ENCODE measurements around the gene SYNE4.
A peak's percentile ranks its signal among the peaks of the same experiment; 100 is the strongest.
"Not testable (repeated sequence)": the region's sequence is repeated elsewhere in the genome, so short reads cannot be mapped to it uniquely, and the experiment has no call there.

Gene SYNE4

GRCh38 chr19:36008336-36008978 lies at the start of gene SYNE4:
TSS of gene SYNE4 (minus strand) at chr19:36008813. CDS start at chr19:36008681, 132 bp downstream.
- ATAC-seq (replicated peaks; ENCODE audit: extremely low read depth, poor library complexity, severe bottlenecking) (no peak), DNase-seq (ENCODE audit: low spot score in 2 of 2) (no peak)
- H3K9me3 Mint-ChIP-seq = no peaks in the 10 kb centered on the region
- H3K4me3 Mint-ChIP-seq = peak within 1 kb of the TSS; percentile 51
- H3K4me1 Mint-ChIP-seq = peaks cover 25% of the 10 kb centered on the region
- H3K27ac Mint-ChIP-seq (ENCODE audit: low read depth) = no peak within 1 kb of the TSS
- no peaks in the 10 kb centered on the region for H3K36me3 Mint-ChIP-seq (ENCODE audit: insufficient read depth)
- no peaks in the 10 kb centered on the region for H3K27me3 Mint-ChIP-seq

DNA sequence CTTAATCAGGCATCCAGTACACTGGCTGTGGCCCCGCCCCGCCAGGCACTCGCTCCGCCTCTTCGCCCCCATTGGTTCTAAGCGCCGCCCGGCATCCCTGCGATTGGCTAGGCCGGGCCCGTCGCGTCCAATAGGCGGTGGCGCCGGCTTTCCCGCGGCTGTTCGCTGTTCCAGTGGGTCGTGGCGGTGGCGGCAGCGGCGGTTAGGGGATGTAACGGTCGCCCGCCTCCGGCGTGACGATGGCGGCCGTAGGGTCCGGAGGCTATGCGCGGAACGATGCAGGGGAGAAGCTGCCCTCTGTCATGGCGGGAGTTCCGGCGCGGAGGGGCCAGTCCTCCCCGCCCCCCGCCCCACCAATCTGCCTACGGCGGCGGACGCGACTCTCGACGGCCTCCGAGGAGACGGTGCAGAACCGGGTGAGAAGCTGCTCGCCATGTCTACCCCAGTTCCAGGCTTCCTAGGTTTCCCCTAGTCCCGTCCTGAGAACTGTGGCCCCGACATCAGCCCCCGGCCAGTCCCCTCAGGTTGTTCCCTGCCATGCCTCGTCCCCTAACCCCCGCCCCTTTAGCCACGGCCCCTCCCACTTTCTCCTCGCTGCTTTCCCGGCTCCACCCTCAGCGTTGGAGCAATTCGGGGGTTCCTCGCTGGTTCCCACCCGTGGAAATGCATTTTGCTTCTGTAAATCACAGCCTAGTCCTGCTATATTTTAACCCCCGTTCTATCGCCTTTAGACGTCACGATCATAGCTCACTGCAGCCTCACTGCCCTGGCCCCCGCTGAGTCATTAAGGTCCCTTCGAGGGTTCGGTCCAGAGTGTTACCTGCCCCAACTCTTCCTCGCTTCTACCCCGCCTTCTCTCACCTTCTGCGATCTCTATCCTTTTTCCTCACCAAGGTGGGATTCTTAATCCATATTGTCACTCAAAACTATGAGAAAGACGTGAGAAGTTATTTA lies 46.4 kb upstream of the SYNE4 start, which contains the start of gene WDR62:
TSS of gene WDR62 (plus strand) at position 165 of the 954 bp plus-strand sequence. CDS start at position 240, 75 bp downstream.
- DNase-seq (ENCODE audit: low spot score in 2 of 2) = peak in 1 of 2 donors; percentile 17
- Mint-ChIP-seq H3K4me3 (peak within 1 kb of the TSS; percentile 91), H3K4me1 (peaks cover 33% of the 10 kb centered on the region), H3K27ac (ENCODE audit: low read depth) (peak within 1 kb of the TSS; percentile 72), H3K27me3 (no peaks in the 10 kb centered on the region), H3K36me3 (ENCODE audit: insufficient read depth) (peaks cover 10% of the 10 kb centered on the region), H3K9me3 (no peaks in the 10 kb centered on the region)
- peak; percentile 71 for ATAC-seq (replicated peaks; ENCODE audit: extremely low read depth, poor library complexity, severe bottlenecking)

DNA sequence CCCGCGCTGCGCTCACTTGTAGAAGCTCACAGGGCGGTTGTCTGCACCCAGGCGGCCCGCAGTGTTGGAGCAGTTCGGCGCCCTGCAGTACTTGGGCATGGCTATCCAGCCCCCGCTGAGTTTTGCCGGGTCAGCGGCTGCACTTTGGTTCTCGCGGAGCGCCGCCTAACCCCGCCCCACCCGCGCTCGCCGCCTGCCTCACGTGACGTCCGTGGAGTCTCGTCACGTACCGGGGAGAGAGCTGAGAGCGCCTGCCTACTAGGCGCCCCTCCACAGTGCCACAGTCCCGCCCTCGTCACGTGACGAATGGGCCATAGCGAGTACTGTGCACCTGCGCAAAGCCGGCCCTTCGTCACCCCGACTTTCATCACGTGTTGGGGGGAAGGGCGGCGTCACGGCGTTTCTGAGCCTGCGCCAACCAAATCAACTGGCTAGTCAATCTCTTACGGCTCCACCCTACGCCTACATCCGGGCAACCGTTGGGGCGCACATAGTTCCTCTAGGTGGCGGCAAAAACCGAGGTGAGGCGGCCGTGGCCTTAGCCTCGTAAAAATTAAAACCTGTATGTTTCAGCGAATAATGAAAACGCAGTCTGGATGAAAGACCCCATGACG lies 45.6 kb upstream of the SYNE4 start, which contains the start of gene THAP8:
TSS of gene THAP8 (minus strand) at position 167 of the 614 bp plus-strand sequence. CDS start at position 99, 68 bp downstream.
- no peaks in the 10 kb centered on the region for H3K9me3 Mint-ChIP-seq
- ATAC-seq (replicated peaks; ENCODE audit: extremely low read depth, poor library complexity, severe bottlenecking) (peak; percentile 88), DNase-seq (ENCODE audit: low spot score in 2 of 2) (peak; percentile 99 to 100)
- H3K4me3 Mint-ChIP-seq = peak within 1 kb of the TSS; percentile 91
- peak within 1 kb of the TSS; percentile 72 for H3K27ac Mint-ChIP-seq (ENCODE audit: low read depth)
- peaks cover 10% of the 10 kb centered on the region for H3K36me3 Mint-ChIP-seq (ENCODE audit: insufficient read depth)
- peaks cover 33% of the 10 kb centered on the region for H3K4me1 Mint-ChIP-seq
- no peaks in the 10 kb centered on the region for H3K27me3 Mint-ChIP-seq

GRCh38 chr19:36051637-36052036 lies 43.0 kb upstream of the SYNE4 start:
- DNase-seq (ENCODE audit: low spot score in 2 of 2) (no peak), ATAC-seq (replicated peaks; ENCODE audit: extremely low read depth, poor library complexity, severe bottlenecking) (no peak)
- Mint-ChIP-seq H3K4me1 (peaks cover 33% of the 10 kb centered on the region), H3K27ac (ENCODE audit: low read depth) (no peak overlapping the region), H3K9me3 (no peaks in the 10 kb centered on the region), H3K4me3 (no peak overlapping the region), H3K36me3 (ENCODE audit: insufficient read depth) (peaks cover 10% of the 10 kb centered on the region), H3K27me3 (no peaks in the 10 kb centered on the region)

DNA sequence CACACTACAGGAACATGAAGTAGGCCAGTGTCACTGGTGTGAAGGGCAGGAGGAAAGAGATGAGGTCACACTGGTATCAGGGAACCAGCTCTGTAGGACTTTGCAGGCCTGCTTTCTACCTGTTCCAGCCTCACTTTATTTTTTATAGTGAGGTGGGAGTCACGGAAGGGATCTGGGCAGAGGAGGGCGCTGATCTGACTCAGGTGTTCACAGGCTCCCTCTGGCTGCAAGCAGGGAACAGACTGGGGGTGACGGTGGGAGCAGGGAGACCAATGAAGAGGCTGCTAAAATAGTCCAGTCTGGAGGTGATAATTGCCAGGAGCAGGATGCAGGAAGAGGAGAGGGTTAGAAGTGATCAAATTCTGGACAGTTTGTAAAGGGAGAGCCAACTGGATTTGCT lies 42.6 kb upstream of the SYNE4 start:
- Mint-ChIP-seq H3K27me3 (no peaks in the 10 kb centered on the region), H3K36me3 (ENCODE audit: insufficient read depth) (peaks cover 10% of the 10 kb centered on the region), H3K9me3 (no peaks in the 10 kb centered on the region), H3K4me3 (no peak overlapping the region), H3K27ac (ENCODE audit: low read depth) (no peak overlapping the region), H3K4me1 (peaks cover 31% of the 10 kb centered on the region)
- DNase-seq (ENCODE audit: low spot score in 2 of 2) (no peak), ATAC-seq (replicated peaks; ENCODE audit: extremely low read depth, poor library complexity, severe bottlenecking) (no peak)

DNA sequence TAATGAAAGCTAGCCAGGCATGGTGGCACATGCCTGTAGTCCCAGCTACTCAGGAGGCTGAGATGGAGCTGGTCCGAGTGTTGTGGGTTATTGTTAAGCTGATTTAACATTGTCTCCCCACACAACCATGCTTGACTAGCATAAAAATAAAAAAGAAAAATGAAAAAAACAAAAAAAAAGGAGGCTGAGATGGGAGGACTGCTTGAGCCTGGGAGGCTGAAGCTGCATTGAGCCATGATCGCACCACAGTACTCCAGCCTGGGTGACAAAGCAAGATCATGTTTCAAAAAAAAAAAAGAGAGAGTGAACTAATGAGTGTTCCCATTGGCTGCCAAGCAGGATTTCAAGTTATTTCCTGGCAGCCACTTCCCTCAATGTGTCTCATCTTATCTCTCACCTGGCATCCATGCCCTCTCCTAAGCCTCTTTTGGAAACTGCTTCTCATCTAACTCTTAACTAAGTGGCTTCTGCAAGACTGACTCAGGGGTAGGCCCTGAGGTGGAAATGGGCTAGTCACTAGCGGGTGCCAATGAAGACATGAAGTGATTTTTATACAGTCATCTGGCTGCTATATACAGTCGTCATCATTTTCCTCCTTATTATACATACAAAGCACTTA lies 40.6 kb upstream of the SYNE4 start:
- H3K9me3 Mint-ChIP-seq = no peaks in the 10 kb centered on the region
- H3K4me1 Mint-ChIP-seq = peaks cover 20% of the 10 kb centered on the region
- H3K27me3 Mint-ChIP-seq = no peaks in the 10 kb centered on the region
- no peak for ATAC-seq (replicated peaks; ENCODE audit: extremely low read depth, poor library complexity, severe bottlenecking)
- no peak overlapping the region for H3K27ac Mint-ChIP-seq (ENCODE audit: low read depth)
- DNase-seq (ENCODE audit: low spot score in 2 of 2) = no peak
- peaks cover 5% of the 10 kb centered on the region for H3K36me3 Mint-ChIP-seq (ENCODE audit: insufficient read depth)
- H3K4me3 Mint-ChIP-seq = no peak overlapping the region

DNA sequence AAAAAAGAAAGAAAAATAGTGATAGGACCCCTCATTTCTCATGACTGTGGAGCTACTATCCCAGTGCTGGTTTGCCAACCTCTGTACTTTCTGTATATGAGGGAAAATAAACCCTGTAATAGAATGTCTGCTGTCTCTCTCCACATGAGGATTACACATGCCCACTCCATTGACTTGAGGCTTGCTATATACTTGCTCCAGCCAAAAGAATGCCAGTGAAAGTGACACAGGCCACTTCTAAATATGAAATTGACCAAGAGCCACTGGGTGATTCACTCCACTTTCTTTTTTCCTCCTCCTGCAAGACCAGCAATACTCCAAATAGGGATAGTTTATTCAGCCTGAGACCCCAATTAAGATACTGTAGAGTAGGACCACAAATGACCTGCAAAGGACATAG lies 39.2 kb upstream of the SYNE4 start:
- DNase-seq (ENCODE audit: low spot score in 2 of 2) (no peak), ATAC-seq (replicated peaks; ENCODE audit: extremely low read depth, poor library complexity, severe bottlenecking) (no peak)
- no peaks in the 10 kb centered on the region for H3K27me3 Mint-ChIP-seq
- H3K36me3 Mint-ChIP-seq (ENCODE audit: insufficient read depth) = peaks cover 1% of the 10 kb centered on the region
- H3K4me3 Mint-ChIP-seq = no peak overlapping the region
- H3K4me1 Mint-ChIP-seq = peaks cover 12% of the 10 kb centered on the region
- no peaks in the 10 kb centered on the region for H3K9me3 Mint-ChIP-seq
- no peak overlapping the region for H3K27ac Mint-ChIP-seq (ENCODE audit: low read depth)

- Mint-ChIP-seq H3K27me3 (no peaks in the 10 kb centered on the region), H3K9me3 (no peaks in the 10 kb centered on the region), H3K4me1 (peaks cover 11% of the 10 kb centered on the region), H3K36me3 (ENCODE audit: insufficient read depth) (no peaks in the 10 kb centered on the region), H3K27ac (ENCODE audit: low read depth) (no peak overlapping the region), H3K4me3 (no peak overlapping the region)
- DNase-seq (ENCODE audit: low spot score in 2 of 2) (no peak), ATAC-seq (replicated peaks; ENCODE audit: extremely low read depth, poor library complexity, severe bottlenecking) (no peak)
Observed at GRCh38 chr19:36046443-36047050, 37.9 kb upstream of the SYNE4 start.

- Mint-ChIP-seq H3K27ac (ENCODE audit: low read depth) (no peak overlapping the region), H3K4me3 (no peak overlapping the region), H3K4me1 (no peaks in the 10 kb centered on the region), H3K27me3 (no peaks in the 10 kb centered on the region), H3K36me3 (ENCODE audit: insufficient read depth) (peaks cover 3% of the 10 kb centered on the region), H3K9me3 (no peaks in the 10 kb centered on the region)
- DNase-seq (ENCODE audit: low spot score in 2 of 2) = no peak
- no peak for ATAC-seq (replicated peaks; ENCODE audit: extremely low read depth, poor library complexity, severe bottlenecking)
Observed at GRCh38 chr19:36043952-36044351, 35.3 kb upstream of the SYNE4 start.

DNA sequence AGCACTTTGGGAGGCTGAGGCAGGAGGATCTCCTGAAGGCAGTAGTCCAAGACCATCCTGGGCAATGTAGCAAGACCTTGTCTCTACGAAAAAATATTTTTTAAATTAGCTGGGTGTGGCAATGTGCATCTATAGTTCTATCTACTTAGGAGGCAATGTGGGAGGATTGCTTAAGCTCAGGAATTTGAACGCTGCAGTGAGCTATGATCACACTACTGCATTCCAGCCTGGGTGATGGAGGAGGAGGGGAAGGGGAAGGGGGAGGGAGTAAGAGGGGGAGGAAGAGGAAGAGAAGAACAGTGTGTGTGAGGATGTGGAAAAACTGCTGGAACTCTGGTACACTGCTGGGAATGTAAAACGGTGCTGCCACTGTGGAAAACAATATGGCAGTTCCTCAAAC lies 33.2 kb upstream of the SYNE4 start:
- no peak for DNase-seq (ENCODE audit: low spot score in 2 of 2)

DNA sequence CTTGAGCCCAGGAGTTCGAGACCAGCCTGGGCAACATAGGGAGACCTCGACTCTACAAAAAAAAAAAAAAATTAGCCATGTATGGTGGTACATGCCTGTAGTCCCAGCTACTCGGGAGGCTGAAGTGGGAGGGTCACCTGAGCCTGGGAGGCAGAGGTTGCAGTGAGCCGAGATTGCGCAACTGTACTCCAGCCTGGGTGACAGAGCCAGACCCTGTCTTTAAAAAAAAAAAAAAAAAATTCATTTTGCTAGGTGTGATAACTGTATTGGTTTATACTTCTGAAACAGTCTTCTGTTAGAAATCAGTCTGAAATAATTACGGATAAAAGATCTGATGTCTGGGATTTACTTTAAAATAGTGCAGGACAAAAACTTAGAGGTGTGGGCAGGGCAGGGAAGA lies 32.5 kb upstream of the SYNE4 start:
- H3K4me3 Mint-ChIP-seq; ATAC-seq (replicated peaks; ENCODE audit: extremely low read depth, poor library complexity, severe bottlenecking); H3K27me3 Mint-ChIP-seq; H3K27ac Mint-ChIP-seq (ENCODE audit: low read depth); H3K4me1 Mint-ChIP-seq; DNase-seq (ENCODE audit: low spot score in 2 of 2); H3K9me3 Mint-ChIP-seq; H3K36me3 Mint-ChIP-seq (ENCODE audit: insufficient read depth): not testable (repeated sequence)

More for the DNA sequence above, 33.2 kb upstream of the SYNE4 start:
- no peaks in the 10 kb centered on the region for H3K9me3 Mint-ChIP-seq
- ATAC-seq (replicated peaks; ENCODE audit: extremely low read depth, poor library complexity, severe bottlenecking) = no peak
- no peak overlapping the region for H3K27ac Mint-ChIP-seq (ENCODE audit: low read depth)
- H3K36me3 Mint-ChIP-seq (ENCODE audit: insufficient read depth) = peaks cover 4% of the 10 kb centered on the region
- peaks cover 7% of the 10 kb centered on the region for H3K4me1 Mint-ChIP-seq
- H3K27me3 Mint-ChIP-seq = no peaks in the 10 kb centered on the region
- H3K4me3 Mint-ChIP-seq = no peak overlapping the region

- no peaks in the 10 kb centered on the region for H3K9me3 Mint-ChIP-seq
- no peak for ATAC-seq (replicated peaks; ENCODE audit: extremely low read depth, poor library complexity, severe bottlenecking)
- no peak for DNase-seq (ENCODE audit: low spot score in 2 of 2)
- H3K4me1 Mint-ChIP-seq = peaks cover 15% of the 10 kb centered on the region
- peaks cover 4% of the 10 kb centered on the region for H3K36me3 Mint-ChIP-seq (ENCODE audit: insufficient read depth)
- H3K4me3 Mint-ChIP-seq = no peak overlapping the region
- H3K27me3 Mint-ChIP-seq = no peaks in the 10 kb centered on the region
- H3K27ac Mint-ChIP-seq (ENCODE audit: low read depth) = no peak overlapping the region
Observed at GRCh38 chr19:36040495-36040894, 31.9 kb upstream of the SYNE4 start.
